GM03348 (cell line): ENCODE measurements around the gene ABCB10.

Experiments used
- DNase-seq: peaks from one replicate; pipeline ENCODE4 v3.0.0; 2012; ENCODE audit warnings: low spot score

ABCB10 gene

DNA sequence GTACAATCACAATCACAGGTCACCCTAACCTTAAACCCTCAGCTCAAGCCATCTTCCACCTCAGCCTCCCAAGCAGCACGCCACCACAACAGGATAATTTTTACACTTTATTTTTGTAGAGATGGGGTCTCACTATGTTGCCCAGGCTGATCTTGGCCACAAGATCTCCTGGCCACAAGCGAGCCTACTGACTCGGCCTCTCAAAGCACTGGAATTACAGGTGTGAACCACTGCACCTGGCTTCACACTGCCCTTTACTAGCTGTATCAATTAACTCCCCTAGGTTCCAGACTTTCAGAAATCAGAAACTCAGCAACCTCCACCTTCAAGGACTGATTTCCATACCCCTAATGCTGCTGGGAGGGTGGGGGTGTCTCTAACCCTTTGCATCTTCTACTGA, 87.3 kb downstream of the ABCB10 start:
- no peak for DNase-seq

DNA sequence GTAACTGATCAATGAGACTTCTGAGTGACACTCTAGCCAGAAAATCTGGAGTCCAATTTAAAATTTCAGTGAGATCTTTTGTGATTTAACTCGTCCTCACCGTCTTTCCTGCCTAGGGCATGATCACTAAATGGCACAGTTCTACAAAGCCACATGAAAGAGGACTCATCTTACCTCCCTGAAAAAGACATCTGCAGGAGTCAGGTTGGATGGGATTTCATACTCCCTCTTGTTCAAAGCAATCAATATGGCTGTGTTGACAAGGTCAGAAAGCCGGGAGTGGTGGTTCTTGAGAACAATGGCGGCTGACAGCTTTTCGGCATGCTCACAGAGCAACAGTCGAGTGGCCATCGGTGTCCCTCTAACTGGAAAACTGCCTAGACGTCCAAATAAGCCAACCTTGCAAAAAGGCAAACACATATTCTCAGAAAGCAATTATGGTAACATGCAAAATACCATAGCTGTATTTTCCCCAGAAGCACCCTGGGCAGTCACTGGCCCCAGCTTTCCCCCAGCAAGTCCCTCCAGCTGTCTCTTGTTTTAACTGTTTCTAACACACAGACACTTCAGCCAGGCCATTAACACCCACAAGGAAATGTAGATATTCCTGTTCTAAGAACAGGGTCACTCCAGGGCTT, 88.0 kb downstream of the ABCB10 start:
- DNase-seq, result no peak

DNA sequence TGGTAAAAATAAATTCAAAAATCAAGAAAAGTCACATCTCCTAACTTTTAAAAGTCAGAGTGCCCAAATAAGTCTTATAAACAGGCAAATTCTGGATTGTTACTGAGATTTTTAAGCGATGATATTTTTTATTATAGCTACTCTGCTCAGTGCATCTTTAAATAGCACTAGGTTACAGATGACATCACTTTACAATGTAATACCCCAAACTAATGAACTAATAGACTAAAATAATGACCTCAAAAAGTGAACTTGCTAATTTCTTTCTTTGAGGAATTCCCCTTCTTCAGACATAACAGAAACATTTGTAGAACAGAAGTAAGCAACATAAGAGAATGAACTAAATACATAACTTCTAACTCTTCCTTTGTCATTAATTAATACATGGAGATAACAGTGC, 91.6 kb downstream of the ABCB10 start:
- DNase-seq, result no peak
